Activated T-cell treated with anti-CD3 and anti-CD28 coated beads for 1 hour (primary cell): Measurements from ENCODE around the gene CAPN1.
"Not testable (repeated sequence)": the region's sequence is repeated elsewhere in the genome, so short reads cannot be mapped to it uniquely, and the experiment has no call there.

Experiments
- DNase-seq: peaks from one replicate; pipeline ENCODE4 v3.0.0-alpha.2; 2020; ENCODE audit warnings: low read depth

CAPN1 gene

DNA sequence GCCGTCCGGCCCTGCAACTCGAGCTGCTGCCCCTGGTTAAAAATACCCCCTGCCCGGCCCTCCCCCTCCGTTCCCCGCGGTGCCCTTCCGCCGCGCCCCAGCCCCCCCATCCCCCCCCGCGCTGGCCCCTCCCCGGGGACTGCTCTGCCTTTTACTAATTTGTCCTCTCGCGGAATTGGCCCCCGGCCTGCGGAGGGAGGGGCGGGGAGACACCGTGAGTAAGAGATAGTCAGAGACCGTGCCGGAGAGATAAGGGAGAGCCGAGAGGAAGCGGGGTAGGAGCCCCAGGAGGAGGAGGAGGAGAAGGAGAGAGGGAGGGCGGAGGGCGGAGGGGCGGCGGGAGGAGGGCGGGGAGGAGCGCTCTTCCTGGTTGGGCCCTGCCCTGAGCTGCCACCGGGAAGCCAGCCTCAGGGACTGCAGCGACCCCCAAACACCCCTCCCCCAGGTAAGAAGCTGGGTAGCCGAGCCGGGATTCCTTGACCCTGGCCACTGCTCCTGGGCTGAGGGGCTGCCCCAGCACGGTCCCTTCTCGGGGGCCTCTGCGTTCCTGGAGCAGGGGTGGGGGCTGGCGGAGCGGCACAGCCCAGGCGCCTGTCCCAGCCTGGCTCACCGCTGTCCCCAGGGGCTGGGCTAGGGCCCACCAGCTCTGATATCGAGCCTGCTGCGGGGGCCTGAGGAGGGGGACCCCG, at the start of gene CAPN1:
TSS of gene CAPN1 (plus strand) at position 360 of the 689 bp plus-strand sequence. CDS start 774 bp downstream, outside the sequence.
- peak; percentile 54 for DNase-seq

GRCh38 chr11:65132238-65132987, 49.3 kb upstream of the CAPN1 start:
- DNase-seq = no peak

DNA sequence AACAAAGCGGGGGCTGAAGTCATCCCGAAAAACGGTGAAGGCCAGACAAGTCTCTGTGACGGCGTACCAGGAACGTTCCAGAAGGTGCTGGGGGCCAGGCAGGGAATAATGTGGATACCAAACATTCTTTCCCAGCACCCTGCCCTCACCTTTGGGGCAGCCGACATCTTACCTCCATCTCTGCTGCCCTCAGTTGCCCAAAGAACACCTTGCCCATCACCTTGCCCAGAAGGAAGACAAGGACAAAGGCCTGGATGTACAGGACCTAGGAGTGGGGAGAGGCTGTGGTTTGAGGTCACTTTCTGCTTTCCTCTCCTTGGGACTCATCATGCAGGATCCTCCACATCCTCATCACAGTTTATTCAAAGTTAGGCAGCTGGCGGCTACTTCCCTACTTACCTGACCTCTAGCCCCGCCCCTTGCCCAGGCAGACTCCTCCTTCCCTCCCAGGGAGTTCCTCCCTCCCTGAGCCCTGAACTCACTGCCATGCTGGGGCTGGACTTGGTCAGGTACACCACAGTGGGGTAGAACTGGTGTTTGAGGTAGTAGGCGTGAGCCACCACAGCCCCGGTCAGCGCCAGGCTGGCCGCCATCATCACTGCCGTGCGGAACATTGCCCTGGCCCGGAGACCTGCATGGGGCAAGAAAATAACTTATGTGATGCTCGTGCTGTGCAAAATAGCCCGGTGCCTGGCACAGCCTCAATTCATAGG, 48.6 kb upstream of the CAPN1 start:
- no peak for DNase-seq

- no peak for DNase-seq
Measured at GRCh38 chr11:65133724-65134123, 48.0 kb upstream of the CAPN1 start.

- DNase-seq = peak; percentile 90
Measured at GRCh38 chr11:65134240-65134951, 47.3 kb upstream of the CAPN1 start, which contains the start of gene SYVN1. Gene SYVN1 (minus strand): TSS chr11:65134519. CDS start chr11:65133601, 918 bp downstream.

GRCh38 chr11:65134952-65135632, 46.6 kb upstream of the CAPN1 start:
- peak; percentile 59 for DNase-seq

DNA sequence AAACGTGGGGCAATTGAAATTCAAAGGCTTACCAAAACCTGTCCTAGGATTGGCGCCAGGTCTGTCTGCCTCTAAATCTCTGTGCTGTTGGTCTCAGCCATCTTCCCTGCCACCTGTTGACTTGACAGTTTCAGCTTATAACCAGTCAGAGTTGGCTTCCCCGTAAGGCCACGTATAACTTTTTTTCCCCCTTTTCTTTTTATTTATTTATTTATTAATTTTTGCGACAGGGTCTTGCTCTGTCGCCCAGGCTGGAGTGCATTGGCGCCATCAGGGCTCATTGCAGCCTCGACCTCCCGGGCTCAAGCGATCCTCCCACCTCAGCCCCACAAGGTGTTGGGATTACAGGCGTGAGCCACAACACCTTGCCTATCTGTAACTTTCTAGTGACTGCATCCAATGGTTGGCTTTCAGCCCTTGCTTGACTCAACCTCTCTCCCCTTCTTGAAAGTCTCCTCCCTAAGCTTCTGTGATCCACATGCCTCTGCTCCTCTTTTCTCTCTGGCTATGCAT, 46.0 kb upstream of the CAPN1 start:
- no peak for DNase-seq

DNA sequence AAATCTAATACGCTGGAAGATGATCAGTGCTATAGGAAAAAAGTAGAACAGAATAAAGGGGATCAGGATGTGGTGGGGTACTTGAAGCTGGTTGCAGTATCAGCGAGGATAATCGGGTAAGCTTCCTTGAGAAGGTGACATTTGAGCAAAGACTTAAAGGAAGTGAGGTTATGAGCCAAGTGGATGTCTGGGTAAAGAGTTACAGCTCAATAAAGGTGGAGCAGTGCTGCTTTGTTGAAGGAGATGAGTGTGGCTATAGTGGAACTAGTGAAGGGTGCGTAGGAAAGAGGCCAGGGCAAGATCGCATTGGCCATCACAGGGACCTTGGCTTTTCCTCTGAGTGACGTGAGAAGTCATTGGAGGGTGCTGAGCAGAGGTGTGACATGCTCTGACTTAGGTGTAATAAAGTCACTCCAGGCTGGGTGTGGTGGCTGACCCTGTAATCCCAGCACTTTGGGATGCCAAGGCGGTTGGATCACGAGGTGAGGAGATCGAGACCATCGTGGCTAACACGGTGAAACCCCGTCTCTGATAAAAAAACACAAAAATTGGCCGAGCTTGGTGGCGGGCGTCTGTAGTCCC, 45.1 kb upstream of the CAPN1 start:
- no peak for DNase-seq

DNA sequence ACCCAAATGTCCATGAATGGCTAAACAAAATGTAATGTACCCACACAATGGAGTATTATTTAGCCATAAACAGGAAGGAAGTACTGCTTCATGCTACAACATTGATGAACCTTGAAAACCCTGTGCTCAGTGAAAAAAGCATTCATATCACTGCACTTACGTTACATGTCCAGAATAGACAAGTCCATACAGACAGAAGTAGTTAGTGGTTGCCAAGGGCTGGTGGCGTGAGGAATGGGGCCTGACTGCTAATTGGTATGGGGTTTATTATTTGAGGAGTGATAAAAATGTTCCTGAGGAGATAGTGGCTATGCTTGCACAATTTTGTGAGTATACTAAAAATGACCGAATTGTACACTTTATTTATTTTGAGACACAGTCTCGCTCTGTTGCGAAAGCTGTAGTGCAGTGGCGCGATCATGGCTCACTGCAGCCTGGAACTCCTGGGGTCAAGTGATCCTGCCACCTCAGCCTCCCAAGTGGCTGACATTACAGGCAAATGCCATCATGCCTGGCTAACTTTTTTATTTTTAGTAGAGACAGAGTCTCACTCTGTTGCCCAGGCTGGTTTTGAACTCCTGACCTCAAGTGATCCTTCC, 39.7 kb upstream of the CAPN1 start:
- no peak for DNase-seq

- DNase-seq = no peak
Measured at GRCh38 chr11:65147352-65148075, 34.2 kb upstream of the CAPN1 start.

DNA sequence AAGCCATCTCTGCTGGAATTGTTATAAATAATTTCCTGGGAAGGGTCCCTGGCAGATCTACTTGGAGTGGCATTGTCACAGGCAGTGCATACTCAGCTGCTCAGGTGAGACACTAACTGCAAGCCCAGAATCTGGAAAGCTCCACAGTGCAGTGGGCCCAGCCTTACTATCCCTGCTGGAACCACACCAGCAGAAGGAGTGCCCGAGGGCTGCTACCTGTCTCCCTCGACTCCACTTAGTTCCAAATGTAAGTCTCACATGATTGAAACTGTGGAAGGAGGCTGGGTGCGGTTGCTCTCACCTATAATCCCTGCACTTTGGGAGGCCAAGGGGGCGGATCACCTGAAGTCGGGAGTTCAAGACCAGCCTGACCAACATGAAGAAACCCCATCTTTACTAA, 33.1 kb upstream of the CAPN1 start:
- no peak for DNase-seq

DNA sequence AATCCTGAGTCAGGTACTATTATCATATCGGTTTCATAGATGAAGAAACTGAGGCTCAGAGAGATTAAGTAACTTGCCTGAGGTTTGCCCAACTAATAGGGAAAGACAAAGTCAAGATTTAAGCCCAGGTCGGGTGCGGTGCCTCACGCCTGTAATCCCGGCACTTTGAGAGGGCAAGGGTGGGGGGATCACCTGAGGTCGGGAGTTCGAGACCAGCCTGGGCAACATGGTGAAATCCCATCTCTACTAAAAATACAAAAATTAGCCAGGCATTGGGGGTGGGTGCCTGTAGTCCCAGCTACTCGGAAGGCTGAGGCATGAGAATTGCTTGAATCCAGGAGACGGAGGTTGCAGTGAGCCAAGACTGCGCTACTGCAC, 31.6 kb upstream of the CAPN1 start:
- not testable (repeated sequence) for DNase-seq

DNA sequence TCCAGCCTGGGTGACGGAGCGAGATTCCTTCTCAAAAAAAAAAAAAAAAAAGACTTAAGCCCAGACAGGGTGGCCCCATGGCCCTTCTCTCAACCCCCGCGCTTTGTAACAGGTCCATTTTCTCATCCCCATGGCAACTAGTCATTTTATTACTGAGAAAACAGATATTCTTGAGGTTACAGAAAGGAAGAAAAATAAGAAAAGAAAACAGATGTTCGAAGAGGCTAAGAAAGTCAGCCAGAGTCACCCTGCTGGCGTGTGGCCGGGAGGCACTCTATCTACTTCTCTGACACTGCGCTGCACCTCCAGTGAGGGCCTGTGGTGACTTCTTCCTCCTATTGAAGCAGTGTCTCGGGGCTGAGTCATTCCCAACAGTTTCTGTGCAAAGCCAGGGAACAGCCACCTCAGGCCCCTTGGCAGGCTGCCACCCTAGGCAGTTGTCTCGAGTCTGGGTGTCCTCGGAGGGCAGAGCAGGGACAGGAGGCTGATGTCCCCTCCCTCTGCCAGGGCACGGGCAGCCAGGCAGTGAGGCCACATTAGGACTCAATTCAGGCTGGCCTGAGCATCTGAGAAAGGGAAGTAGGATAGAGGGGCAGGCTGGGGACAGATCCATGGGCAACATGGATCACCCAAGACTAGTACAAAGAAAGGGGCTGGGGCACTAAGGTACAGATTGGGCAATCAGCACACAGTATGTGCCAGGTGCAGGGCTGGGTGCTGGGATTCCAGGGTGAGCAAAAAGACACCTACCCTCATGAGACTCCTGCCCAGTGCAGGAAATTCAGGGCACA, 31.0 kb upstream of the CAPN1 start:
- no peak for DNase-seq

DNA sequence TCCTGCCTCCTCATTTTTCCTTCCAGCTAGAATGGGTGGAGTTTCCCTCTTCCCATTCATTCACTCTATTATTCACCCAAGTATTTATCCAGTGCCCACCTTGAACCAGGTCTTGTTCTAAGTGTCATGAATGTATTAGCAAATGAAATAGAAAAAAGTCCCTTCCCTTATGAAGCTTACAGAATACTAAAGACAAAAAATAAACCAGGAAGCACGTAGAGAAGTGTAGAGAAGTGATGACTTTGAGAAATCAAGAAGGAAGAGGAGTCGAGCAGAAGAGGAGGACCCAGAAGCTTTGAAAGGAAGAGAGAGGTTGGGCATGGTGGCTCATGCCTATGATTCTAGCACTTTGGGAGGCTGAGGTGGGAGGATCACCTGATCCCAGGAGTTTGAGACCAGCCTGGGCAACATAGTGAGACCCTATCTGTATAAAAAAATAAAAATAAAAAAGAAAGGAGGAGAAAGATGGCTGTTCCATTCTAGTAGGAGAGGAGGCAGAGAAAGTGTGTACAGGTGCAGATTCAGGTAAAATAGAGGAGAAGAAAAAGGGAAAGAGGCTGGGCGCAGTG, 30.3 kb upstream of the CAPN1 start:
- DNase-seq = no peak

DNA sequence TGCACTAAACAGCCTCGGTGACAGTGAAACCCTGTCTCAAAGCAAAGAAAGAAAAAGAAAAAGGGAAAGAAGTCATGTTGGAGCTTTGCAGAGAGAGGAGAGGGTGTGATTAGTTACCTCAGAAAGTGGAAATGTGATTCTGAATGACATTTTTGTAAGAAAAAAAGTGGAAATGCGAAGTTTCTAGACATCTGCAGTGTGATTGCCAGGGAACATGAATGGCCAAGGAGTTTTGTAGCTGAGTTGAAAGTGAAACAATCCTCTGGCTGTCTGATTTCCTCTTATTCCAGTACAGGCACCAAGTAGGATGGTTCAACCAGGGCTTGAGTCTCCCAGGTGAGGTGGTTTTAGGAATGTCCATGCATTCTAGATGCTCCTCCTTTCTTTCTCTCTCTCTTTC, 29.6 kb upstream of the CAPN1 start:
- no peak for DNase-seq

GRCh38 chr11:65156256-65156655, 25.5 kb upstream of the CAPN1 start:
- DNase-seq = no peak

- DNase-seq = no peak
Measured at GRCh38 chr11:65156926-65157325, 24.8 kb upstream of the CAPN1 start.

DNA sequence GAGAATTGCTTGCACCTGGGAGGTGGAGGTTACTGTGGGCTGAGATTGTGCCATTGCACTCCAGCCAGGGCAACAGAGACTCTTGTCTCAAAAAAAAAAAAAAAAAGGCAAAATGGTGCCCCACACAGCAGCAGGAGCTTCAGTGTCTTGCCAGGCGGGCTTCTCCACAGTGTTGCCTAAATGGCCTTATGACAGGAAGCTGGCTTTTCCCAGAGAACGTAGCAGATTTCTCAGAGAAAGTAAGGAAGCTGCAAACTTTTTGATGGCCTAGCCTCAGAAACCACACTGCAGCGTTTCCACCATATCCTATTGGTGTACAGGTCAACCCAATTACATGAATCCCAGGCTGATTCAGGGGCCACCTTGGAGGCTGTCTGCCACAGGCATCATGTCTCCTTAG, 24.4 kb upstream of the CAPN1 start:
- DNase-seq = no peak

- DNase-seq = no peak
Measured at GRCh38 chr11:65159012-65159411, 22.7 kb upstream of the CAPN1 start.
